NCI-H2107 (cell line): ENCODE data around the gene ZNF433.

ENCODE experiments used
- DNase-seq: peaks from one replicate; lab custom pipeline; 2025; lab: John Stamatoyannopoulos, UW

ZNF433 gene

DNA sequence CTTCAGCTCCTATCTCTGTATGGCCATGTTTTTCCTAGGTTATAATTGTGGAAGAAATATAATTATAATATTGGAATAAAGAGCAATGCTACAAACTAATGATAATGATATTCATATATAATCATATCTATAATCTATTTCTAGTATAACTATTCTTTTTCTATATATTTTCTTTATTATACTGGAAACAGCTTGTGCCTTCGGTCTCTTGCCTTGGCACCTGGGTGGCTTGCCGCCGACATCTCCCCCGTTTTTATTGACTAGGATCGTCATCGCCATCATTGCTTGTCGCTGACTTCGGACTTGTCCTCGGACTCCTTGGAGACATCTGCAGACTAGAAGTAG lies 46.4 kb downstream of the ZNF433 start:
- no peak for DNase-seq

DNA sequence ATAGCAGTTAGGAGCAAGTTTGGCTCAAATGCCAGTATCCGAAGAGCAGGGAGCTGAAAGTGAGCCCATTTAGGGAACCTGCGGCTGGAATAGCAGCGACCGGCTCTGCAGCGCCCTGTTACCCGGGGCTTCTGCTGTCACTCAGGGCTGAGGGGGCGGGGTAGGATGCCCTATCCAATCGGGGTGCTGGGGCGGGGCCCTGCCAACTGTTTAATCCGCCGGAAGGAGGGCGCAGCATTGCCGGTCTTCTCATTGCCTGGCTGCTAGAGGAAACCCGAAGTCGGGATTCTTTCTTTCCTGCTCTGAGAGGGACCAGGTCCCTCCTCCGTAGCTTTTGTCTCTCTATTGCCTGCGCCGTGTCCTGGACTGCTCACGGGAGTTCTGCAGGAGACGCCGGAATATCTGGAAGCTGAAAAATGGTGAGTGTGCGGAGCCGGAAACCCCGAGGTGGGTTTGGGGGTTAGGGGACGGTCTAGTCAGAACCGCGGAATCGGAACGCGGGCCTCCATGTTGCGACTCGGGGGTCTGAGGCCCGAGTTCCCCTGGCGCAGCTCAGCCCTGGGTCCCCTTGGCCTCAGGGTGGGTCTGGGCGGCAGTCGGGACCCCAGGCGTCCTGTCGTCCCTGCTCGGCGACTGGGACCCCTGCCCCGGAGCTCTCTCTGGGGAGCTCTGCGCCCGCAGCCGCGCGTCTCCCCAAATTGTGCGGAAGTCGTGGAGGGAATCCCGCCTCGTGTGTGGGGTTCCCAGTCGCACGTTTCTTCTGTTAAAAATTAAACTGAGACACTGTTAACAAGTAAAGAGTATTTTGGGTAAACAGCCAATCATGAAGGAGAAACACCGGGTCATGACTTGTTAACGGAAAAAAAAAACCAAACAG lies 47.8 kb downstream of the ZNF433 start:
- peak; percentile 81 for DNase-seq

- no peak for DNase-seq
Measured at GRCh38 chr19:11986754-11987153, 48.7 kb downstream of the ZNF433 start.

- no peak for DNase-seq
Measured at GRCh38 chr19:11984986-11985385, 50.5 kb downstream of the ZNF433 start.

GRCh38 chr19:11982526-11982925 lies 53.0 kb downstream of the ZNF433 start:
- no peak for DNase-seq

GRCh38 chr19:11979527-11979926 lies 56.0 kb downstream of the ZNF433 start:
- no peak for DNase-seq

GRCh38 chr19:11978492-11979100 lies 56.9 kb downstream of the ZNF433 start:
- DNase-seq = no peak

DNA sequence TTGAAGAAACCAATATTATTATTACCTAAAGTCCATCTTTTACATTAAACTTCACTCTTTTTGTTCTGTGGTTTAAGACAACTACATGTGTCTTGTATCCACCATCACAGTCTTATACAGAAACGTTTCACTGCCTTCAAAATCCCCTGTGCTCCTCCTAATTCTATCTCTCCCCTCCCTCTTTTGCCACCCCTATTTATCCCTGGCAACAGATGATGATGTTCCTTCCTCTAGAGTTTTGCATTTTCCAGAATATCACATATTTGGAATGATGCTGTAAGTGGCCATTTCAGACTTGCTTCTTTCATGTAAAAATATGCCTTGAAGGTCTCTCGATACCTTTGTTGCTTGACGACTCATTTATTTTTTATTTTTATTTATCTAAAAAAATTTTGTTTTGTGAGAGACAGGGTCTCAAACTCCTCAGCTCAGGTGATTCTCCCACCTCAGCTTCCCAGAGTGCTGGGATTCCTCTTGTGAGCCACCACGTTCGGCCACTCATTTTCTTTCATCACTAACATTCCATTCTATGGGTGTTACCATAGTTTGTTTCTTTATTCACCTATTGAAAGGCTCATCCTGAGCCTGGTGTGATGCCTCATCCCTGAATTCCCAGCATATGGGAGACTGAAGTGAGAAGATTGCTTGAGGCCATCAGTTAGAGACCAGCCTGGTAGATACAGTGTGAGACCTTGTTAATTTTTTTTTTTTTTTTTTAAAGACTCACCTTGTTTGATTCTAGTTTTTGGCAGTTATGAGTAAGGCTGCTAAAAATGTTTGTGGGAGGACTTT lies 62.3 kb downstream of the ZNF433 start:
- no peak for DNase-seq

DNA sequence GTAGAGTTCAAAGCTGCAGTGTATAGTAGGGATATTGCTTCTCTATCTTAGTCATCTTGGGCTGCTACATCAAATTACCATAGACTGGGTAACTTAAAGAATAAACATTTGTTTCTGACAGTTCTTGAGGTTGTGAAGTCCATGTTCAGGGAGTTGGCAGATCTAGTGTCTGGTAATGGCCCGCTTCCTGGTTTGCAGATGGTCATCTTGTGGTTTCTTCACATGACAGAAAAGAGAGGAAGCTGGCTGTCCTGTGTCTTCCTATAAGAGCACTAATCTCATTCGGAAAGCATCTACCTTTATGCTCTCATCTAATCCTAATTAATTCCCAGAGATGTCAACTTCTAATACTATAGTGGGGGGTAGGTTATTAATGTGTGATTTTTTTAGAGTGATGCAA lies 64.4 kb downstream of the ZNF433 start:
- no peak for DNase-seq

DNA sequence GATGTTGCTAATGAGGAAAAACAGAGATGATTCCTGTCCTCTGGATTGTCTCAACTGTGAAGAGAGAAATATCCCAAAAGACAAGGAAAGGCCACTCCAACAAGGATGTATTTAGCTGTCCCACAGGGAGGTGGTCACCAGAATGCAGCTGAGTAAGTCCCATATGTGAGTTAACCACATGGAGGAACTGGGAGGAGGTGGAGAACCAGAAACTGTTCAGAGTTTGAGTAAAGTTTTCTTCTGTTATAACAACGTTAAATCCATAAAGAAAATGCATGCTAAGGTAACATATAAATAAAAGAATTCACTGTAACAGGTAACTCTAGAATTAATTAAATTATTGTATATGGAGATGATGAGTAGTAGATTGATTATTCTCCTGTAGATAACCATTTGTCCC lies 65.3 kb downstream of the ZNF433 start:
- no peak for DNase-seq

DNA sequence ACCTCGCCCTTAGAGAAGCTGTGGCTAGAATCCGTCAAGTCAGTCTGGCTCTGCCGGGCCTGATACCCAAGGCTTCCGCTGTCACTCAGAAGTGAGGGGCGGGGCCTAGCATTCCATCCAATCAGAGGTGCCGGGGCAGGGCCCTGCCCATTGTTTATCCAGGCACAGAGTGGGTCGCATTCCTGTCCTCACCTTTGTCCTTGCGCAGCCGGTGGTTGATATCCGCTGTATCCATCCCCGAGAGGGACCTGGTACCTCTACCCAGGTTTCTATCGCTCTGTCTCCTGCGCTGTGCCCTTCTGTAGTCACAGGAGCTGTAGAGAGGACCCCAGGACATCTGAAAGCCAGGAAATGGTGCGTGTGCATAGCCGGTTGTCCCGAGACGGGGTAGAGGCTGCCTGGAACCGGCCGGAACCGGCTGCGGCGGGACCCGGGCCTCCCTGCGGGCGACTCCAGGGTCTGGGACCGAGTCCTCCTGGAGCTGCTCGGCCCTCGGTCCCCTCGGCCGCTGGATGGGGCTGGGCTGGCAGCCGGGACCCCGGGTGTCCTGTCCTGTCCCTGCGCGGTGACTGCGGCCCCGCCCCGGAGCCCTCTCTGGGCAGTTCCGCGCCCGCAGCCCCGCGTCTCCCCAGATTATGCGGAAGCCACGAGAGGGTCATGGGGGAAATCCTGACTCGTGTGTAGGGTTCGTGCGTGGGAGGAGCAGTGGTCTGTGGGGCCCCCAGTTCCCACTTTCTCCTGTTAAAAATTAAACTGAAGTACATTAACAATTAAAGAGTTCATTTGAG lies 70.4 kb downstream of the ZNF433 start, which contains the start of gene ZNF763:
ZNF763 (plus strand) TSS at position 183 of the 788 bp plus-strand sequence; CDS start at position 352, 169 bp downstream.
- no peak for DNase-seq
